Femur (tissue), 1 donor: Measurements from ENCODE around the gene COL11A2.
A peak's percentile ranks its signal among the peaks of the same experiment; 100 is the strongest.
"Not testable (repeated sequence)": the region's sequence is repeated elsewhere in the genome, so short reads cannot be mapped to it uniquely, and the experiment has no call there.

ENCODE experiments used
- DNase-seq: peaks from one replicate; pipeline ENCODE4 v3.0.0-alpha.2; 2017

COL11A2 gene

GRCh38 chr6:33150560-33150959, 41.7 kb downstream of the COL11A2 start:
- DNase-seq = not testable (repeated sequence)

- DNase-seq = peak; percentile 37
These were observed 44.2 kb downstream of the COL11A2 start for GRCh38 chr6:33147807-33148666.

- no peak for DNase-seq
These were observed 47.9 kb downstream of the COL11A2 start for GRCh38 chr6:33144373-33144772.

GRCh38 chr6:33143113-33143770, 49.0 kb downstream of the COL11A2 start:
- DNase-seq = no peak

GRCh38 chr6:33142501-33143070, 49.7 kb downstream of the COL11A2 start:
- DNase-seq = no peak

- no peak for DNase-seq
These were observed 51.7 kb downstream of the COL11A2 start for GRCh38 chr6:33140556-33140955.

GRCh38 chr6:33139596-33140206, 52.6 kb downstream of the COL11A2 start:
- no peak for DNase-seq

GRCh38 chr6:33136310-33136900, 55.9 kb downstream of the COL11A2 start:
- DNase-seq = no peak

- no peak for DNase-seq
These were observed 60.2 kb downstream of the COL11A2 start for GRCh38 chr6:33132081-33132524.

- no peak for DNase-seq
These were observed 63.9 kb downstream of the COL11A2 start for GRCh38 chr6:33128318-33128717.

GRCh38 chr6:33126101-33126714, 66.1 kb downstream of the COL11A2 start:
- DNase-seq = peak; percentile 43

GRCh38 chr6:33124947-33125346, 67.3 kb downstream of the COL11A2 start:
- DNase-seq = no peak

GRCh38 chr6:33124525-33124901, 67.8 kb downstream of the COL11A2 start:
- DNase-seq = no peak

- no peak for DNase-seq
These were observed 68.3 kb downstream of the COL11A2 start for GRCh38 chr6:33123732-33124524.

GRCh38 chr6:33123181-33123580, 69.1 kb downstream of the COL11A2 start:
- DNase-seq = no peak

- no peak for DNase-seq
These were observed 72.3 kb downstream of the COL11A2 start for GRCh38 chr6:33120001-33120400.

- no peak for DNase-seq
These were observed 73.6 kb downstream of the COL11A2 start for GRCh38 chr6:33118525-33119123.

GRCh38 chr6:33117811-33118277, 74.4 kb downstream of the COL11A2 start:
- DNase-seq = no peak

- no peak for DNase-seq
These were observed 75.2 kb downstream of the COL11A2 start for GRCh38 chr6:33116841-33117711.

- no peak for DNase-seq
These were observed 75.8 kb downstream of the COL11A2 start for GRCh38 chr6:33116417-33116816.
